ENCODE measurements around the gene CTRL.
"Not testable (repeated sequence)": the region's sequence is repeated elsewhere in the genome, so short reads cannot be mapped to it uniquely, and the experiment has no call there.

Gene CTRL

GRCh38 chr16:67923414-67924116 lies 8.1 kb downstream of the CTRL start:
- DNase-seq: no peak

- DNase-seq: no peak
Observed at GRCh38 chr16:67922740-67923139, 8.9 kb downstream of the CTRL start.

GRCh38 chr16:67922221-67922620 lies 9.4 kb downstream of the CTRL start:
- DNase-seq: no peak

GRCh38 chr16:67919622-67920221 lies 11.9 kb downstream of the CTRL start:
- no peak for DNase-seq

- no peak for DNase-seq
Observed at GRCh38 chr16:67917852-67918236, 13.8 kb downstream of the CTRL start.

- no peak for DNase-seq
Observed at GRCh38 chr16:67917140-67917851, 14.4 kb downstream of the CTRL start.

- no peak for DNase-seq
Observed at GRCh38 chr16:67915831-67916723, 15.6 kb downstream of the CTRL start.

GRCh38 chr16:67915496-67915769 lies 16.2 kb downstream of the CTRL start:
- DNase-seq: not testable (repeated sequence)

GRCh38 chr16:67914758-67915495 lies 16.7 kb downstream of the CTRL start:
- DNase-seq: no peak

GRCh38 chr16:67910158-67910557 lies 21.5 kb downstream of the CTRL start:
- no peak for DNase-seq

- no peak for DNase-seq
Observed at GRCh38 chr16:67909056-67909742, 22.5 kb downstream of the CTRL start.

- no peak for DNase-seq
Observed at GRCh38 chr16:67907397-67908180, 24.1 kb downstream of the CTRL start.

GRCh38 chr16:67902831-67903230 lies 28.8 kb downstream of the CTRL start:
- no peak for DNase-seq

- DNase-seq: no peak
Observed at GRCh38 chr16:67901734-67902133, 29.9 kb downstream of the CTRL start.

- DNase-seq: no peak
Observed at GRCh38 chr16:67897231-67897630, 34.4 kb downstream of the CTRL start.

- peak; percentile 6 for DNase-seq
Observed at GRCh38 chr16:67893743-67894399, 37.8 kb downstream of the CTRL start.

GRCh38 chr16:67892899-67893742 lies 38.5 kb downstream of the CTRL start, which contains the start of gene PSKH1:
PSKH1 (plus strand) TSS chr16:67893254; CDS start chr16:67908750, 15,496 bp downstream.
- DNase-seq: peak; percentile 92

GRCh38 chr16:67892375-67892774 lies 39.3 kb downstream of the CTRL start:
- DNase-seq: no peak

- DNase-seq: no peak
Observed at GRCh38 chr16:67888331-67888730, 43.3 kb downstream of the CTRL start.

- DNase-seq: no peak
Observed at GRCh38 chr16:67886387-67886786, 45.3 kb downstream of the CTRL start.
